ENCODE results near the gene CFTR.
"Not testable (repeated sequence)": the region's sequence is repeated elsewhere in the genome, so short reads cannot be mapped to it uniquely, and the experiment has no call there.

CFTR gene

DNA sequence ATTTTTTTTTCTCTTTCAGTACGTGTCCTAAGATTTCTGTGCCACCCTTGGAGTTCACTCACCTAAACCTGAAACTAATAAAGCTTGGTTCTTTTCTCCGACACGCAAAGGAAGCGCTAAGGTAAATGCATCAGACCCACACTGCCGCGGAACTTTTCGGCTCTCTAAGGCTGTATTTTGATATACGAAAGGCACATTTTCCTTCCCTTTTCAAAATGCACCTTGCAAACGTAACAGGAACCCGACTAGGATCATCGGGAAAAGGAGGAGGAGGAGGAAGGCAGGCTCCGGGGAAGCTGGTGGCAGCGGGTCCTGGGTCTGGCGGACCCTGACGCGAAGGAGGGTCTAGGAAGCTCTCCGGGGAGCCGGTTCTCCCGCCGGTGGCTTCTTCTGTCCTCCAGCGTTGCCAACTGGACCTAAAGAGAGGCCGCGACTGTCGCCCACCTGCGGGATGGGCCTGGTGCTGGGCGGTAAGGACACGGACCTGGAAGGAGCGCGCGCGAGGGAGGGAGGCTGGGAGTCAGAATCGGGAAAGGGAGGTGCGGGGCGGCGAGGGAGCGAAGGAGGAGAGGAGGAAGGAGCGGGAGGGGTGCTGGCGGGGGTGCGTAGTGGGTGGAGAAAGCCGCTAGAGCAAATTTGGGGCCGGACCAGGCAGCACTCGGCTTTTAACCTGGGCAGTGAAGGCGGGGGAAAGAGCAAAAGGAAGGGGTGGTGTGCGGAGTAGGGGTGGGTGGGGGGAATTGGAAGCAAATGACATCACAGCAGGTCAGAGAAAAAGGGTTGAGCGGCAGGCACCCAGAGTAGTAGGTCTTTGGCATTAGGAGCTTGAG is at the start of gene CFTR:
CFTR (plus strand) TSS at position 801 of the 830 bp plus-strand sequence. CDS start 70 bp downstream, outside the sequence.
- no peak for DNase-seq (ENCODE audit: low read depth)

DNA sequence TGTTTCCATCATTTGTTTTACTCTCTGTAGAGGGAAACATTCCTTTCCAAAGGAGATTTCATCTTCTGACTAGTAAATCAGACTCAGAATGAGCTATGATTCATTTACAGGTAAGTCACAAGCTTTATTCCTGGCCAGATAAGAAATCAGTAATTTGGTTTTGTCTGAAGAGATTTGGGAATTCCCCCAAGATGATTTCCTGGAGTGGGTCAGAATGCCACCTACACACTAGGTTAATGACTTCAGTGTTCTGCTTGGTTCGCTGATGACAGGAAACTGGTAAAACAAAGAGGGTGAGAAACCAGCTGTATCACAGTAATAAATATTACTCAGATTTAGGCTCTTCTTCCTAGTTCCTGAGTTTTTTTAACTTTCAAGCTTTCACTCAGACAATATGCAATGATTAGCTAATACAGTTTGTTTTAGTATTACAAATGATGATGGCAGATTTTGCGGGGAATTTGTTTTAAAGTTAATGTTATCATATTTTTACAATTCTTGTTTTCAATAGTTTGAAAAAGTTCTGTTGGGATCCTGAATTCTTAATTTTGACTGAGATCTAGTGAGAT is 44.3 kb upstream of the CFTR start:
- DNase-seq (ENCODE audit: low read depth): no peak

GRCh38 chr7:117444646-117445045 is 35.2 kb upstream of the CFTR start:
- DNase-seq (ENCODE audit: low read depth): no peak

GRCh38 chr7:117445206-117445605 is 34.6 kb upstream of the CFTR start:
- DNase-seq (ENCODE audit: low read depth): no peak

DNA sequence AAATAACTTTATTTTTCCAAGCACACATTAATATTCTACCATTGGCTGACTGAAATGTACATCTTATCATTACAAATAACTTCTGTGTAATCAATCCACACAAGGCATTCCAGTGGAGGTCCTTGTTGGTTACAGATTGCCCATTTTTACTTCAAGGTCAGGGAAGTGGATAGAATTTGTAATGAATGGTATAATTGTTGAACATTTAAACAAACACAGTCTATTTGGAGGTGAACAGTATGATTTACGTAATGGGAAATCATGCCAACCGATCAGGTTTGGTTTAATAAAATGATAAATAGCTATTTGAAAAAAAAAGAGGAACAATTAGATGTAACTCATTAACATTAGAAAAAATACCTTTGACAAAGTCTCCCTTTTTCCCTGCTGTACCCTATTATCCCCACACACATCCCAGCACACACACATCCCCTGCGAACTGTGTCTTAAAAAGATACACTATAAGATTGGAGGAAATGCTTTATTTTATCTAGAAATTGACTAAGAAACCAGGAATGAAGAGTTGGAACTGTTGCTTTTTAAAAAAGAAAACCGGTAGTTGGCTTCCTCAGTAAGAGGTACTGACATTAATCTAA is 33.5 kb upstream of the CFTR start:
- no peak for DNase-seq (ENCODE audit: low read depth)

GRCh38 chr7:117448655-117449054 is 31.2 kb upstream of the CFTR start:
- DNase-seq (ENCODE audit: low read depth): no peak

DNA sequence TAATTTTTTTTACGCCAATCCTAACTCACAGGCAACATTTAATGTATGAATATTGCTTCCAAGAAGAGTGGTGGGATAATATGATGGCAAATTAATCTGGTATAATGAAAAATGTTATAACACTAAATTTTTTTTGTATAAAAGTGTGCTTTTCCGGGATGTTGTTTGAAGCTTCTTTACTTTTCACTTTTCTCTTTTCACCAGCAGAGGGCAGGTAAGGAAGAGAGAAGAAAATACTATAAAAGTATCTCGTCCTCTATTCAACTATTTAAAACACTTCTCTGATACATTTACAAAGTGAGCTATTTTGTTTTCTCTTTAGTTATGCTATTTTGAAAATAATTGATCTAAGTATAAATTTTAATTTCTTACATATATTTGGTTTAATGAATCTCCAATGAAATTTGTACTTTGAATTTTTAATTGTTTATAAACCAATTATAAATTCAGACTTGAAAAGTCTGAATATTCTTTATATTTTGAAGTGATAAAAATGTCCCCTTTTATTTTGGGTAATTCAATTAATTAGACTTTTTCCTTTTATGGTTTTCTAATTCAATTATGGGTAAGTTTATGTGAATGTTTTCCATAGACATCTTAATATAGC is 20.7 kb upstream of the CFTR start:
- DNase-seq (ENCODE audit: low read depth): no peak

- no peak for DNase-seq (ENCODE audit: low read depth)
Measured at GRCh38 chr7:117459735-117460134, 20.1 kb upstream of the CFTR start.

DNA sequence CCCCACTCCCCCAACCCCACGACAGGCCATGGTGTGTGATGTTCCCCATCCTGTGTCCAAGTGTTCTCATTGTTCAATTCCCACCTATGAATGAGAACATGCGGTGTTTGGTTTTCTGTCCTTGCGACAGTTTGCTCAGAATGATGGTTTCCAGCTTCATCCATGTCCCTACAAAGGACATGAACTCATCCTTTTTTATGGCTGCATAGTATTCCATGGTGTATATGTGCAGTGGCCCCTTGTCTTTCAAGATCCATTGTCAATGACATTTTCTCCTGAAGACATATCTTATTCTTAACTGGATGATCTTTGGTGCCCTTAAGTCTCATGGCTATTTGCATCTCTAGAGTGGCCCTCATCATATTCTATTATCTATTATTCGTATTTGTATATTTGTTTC is 19.0 kb upstream of the CFTR start:
- DNase-seq (ENCODE audit: low read depth): not testable (repeated sequence)

GRCh38 chr7:117468174-117468573 is 11.7 kb upstream of the CFTR start:
- DNase-seq (ENCODE audit: low read depth): no peak

- no peak for DNase-seq (ENCODE audit: low read depth)
Measured at GRCh38 chr7:117470777-117471176, 9.0 kb upstream of the CFTR start.

- DNase-seq (ENCODE audit: low read depth): no peak
Measured at GRCh38 chr7:117472335-117472734, 7.5 kb upstream of the CFTR start.

GRCh38 chr7:117476557-117477215 is 3.1 kb upstream of the CFTR start:
- DNase-seq (ENCODE audit: low read depth): no peak

DNA sequence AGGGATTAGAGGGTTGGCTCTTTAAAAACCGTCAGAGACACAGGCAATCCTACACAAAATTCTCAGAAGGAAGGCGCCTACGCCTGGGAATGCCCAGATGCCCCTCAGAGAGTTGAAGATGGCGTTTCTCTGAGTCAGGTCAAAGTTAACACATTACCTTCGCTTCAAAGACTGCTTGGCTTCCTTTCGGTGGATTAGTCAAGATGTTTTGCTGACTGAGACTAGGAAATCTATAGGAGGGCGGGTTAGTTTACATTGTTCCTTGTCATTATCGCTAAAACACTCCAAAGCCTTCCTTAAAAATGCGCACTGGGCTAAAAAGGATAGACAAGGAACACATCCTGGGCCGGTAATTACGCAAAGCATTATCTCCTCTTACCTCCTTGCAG is 995 bp upstream of the CFTR start:
- no peak for DNase-seq (ENCODE audit: low read depth)

DNA sequence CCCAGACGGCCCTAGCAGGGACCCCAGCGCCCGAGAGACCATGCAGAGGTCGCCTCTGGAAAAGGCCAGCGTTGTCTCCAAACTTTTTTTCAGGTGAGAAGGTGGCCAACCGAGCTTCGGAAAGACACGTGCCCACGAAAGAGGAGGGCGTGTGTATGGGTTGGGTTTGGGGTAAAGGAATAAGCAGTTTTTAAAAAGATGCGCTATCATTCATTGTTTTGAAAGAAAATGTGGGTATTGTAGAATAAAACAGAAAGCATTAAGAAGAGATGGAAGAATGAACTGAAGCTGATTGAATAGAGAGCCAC is 184 bp downstream of the CFTR start:
- DNase-seq (ENCODE audit: low read depth): no peak

DNA sequence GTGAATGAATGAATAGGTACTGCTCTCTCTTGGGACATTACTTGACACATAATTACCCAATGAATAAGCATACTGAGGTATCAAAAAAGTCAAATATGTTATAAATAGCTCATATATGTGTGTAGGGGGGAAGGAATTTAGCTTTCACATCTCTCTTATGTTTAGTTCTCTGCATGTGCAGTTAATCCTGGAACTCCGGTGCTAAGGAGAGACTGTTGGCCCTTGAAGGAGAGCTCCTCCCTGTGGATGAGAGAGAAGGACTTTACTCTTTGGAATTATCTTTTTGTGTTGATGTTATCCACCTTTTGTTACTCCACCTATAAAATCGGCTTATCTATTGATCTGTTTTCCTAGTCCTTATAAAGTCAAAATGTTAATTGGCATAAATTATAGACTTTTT is 1.2 kb downstream of the CFTR start:
- DNase-seq (ENCODE audit: low read depth): no peak

GRCh38 chr7:117485118-117485620 is 5.3 kb downstream of the CFTR start:
- DNase-seq (ENCODE audit: low read depth): no peak

GRCh38 chr7:117489016-117489415 is 9.2 kb downstream of the CFTR start:
- no peak for DNase-seq (ENCODE audit: low read depth)

- DNase-seq (ENCODE audit: low read depth): no peak
Measured at GRCh38 chr7:117489430-117489829, 9.6 kb downstream of the CFTR start.

DNA sequence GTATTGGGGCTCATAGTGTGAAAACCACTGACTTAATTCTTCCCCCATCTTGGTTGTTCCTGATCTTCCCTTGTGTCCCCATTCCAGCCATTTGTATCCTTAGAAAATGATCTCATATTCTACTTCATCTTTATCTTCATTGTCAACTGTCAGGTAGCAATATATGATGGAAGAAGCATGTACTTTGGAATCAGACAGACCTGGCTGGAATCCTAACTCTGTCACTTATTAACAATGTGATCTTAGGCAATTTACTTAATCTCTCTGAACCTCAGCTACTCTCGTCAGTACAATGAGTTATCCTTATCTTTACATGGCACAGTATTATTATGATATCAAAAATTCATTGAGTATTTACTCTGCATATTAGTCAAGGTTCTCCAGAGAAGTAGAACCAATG is 10.1 kb downstream of the CFTR start:
- DNase-seq (ENCODE audit: low read depth): no peak

DNA sequence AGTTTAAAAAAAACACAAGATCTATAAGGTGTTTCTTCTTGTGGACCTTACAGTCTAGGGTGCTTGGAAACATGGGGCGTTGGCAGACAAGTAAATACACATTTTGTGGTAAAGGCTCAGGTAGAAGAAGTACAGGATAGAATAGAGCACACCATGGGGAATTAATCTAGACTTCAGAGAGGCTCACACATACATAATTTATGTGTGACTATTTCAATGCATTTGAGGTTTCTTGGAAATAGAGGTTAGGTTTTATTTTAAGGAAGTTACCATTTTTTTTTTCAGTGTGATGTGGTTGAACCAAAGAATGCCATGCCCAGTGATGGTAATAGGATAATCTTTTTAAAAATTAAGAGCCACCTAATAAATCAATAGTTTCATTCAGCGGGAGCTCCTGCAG is 12.8 kb downstream of the CFTR start:
- no peak for DNase-seq (ENCODE audit: low read depth)

GRCh38 chr7:117493460-117493859 is 13.6 kb downstream of the CFTR start:
- no peak for DNase-seq (ENCODE audit: low read depth)
